VCaP (cell line): ENCODE data around the gene AMN1.

Experiments
- H3K27ac ChIP-seq: fragments of 450-650 bp; 2 replicates; pipeline ENCODE4 v1.5.1; 2017
- CTCF ChIP-seq: fragments of 450-650 bp; conservative IDR thresholded peaks from 2 replicates; pipeline ENCODE4 v1.5.1; 2017; ENCODE audit warnings: mild to moderate bottlenecking, moderate library complexity

AMN1 gene

GRCh38 chr12:31662176-31662849 is 66.5 kb downstream of the AMN1 start:
- no peak overlapping the region for H3K27ac ChIP-seq
- TF ChIP-seq CTCF = no peak

- peak within 1 kb of the TSS; percentile 87 for H3K27ac ChIP-seq
- peak; percentile 57 for TF ChIP-seq CTCF
Observed at GRCh38 chr12:31659087-31659942, 69.5 kb downstream of the AMN1 start, which contains the start of gene ETFBKMT. Gene ETFBKMT, plus strand, starts transcription at chr12:31659688. Its CDS starts 2,266 bp downstream, at chr12:31661954.

- TF ChIP-seq CTCF = no peak
- H3K27ac ChIP-seq = peak overlapping the region; percentile 87
Observed at GRCh38 chr12:31658471-31659086, 70.2 kb downstream of the AMN1 start.

GRCh38 chr12:31655792-31656191 is 73.0 kb downstream of the AMN1 start:
- no peak for TF ChIP-seq CTCF

GRCh38 chr12:31655208-31655607 is 73.6 kb downstream of the AMN1 start:
- TF ChIP-seq CTCF = no peak
- H3K27ac ChIP-seq = no peak overlapping the region

More at GRCh38 chr12:31655792-31656191, 73.0 kb downstream of the AMN1 start:
- H3K27ac ChIP-seq = no peak overlapping the region

- peak overlapping the region; percentile 98 for H3K27ac ChIP-seq
- no peak for TF ChIP-seq CTCF
Observed at GRCh38 chr12:31651893-31652521, 76.8 kb downstream of the AMN1 start.

- peak overlapping the region; percentile 98 for H3K27ac ChIP-seq
- TF ChIP-seq CTCF = no peak
Observed at GRCh38 chr12:31650918-31651317, 77.9 kb downstream of the AMN1 start.
